Raji (cell line): ENCODE results near the gene MAMDC4.

ENCODE experiments used
- POLR2A ChIP-seq: IDR thresholded peaks from 2 replicates; pipeline ENCODE4 v1.6.1; 2011; ENCODE audit warnings: low read depth, low read length, control low read depth; ENCODE audit not compliant: insufficient read depth

MAMDC4 gene

DNA sequence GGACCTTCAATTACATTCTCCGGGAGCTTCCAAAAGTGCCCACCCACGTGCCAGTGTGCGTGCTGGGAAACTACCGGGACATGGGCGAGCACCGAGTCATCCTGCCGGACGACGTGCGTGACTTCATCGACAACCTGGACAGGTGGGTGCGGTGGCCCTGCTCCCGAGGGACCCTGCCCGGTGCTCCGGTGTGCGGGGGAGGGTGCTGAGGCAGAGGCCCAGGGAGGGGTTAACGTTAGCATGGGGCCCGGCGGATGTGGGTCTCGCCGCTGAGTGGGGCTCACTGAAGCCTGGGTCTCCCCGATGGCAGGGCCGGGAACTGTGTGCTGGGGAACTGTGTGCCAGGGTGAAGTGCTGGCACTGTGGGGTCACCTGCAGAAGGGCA, 20.4 kb upstream of the MAMDC4 start:
- TF ChIP-seq POLR2A, result no peak

DNA sequence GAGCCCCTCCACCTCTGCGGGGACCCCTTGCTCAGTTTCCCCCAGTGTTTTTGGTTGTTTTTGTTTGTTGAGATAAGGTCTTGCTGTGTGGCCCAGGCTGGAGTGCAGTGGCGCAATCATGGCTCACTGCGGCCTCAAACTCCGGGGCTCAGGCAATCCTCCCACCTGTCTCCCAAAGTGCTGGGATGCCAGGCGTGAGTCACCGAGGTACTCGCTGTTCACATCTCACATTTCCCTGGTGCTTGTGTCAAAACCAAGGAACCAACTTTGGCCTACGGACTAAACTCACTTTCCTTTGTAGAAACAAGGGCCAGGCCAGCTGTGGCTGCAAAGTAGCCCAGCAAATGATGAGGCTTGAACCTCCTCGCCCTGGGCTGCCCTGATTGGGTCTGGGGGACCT, 19.6 kb upstream of the MAMDC4 start:
- TF ChIP-seq POLR2A, result no peak

DNA sequence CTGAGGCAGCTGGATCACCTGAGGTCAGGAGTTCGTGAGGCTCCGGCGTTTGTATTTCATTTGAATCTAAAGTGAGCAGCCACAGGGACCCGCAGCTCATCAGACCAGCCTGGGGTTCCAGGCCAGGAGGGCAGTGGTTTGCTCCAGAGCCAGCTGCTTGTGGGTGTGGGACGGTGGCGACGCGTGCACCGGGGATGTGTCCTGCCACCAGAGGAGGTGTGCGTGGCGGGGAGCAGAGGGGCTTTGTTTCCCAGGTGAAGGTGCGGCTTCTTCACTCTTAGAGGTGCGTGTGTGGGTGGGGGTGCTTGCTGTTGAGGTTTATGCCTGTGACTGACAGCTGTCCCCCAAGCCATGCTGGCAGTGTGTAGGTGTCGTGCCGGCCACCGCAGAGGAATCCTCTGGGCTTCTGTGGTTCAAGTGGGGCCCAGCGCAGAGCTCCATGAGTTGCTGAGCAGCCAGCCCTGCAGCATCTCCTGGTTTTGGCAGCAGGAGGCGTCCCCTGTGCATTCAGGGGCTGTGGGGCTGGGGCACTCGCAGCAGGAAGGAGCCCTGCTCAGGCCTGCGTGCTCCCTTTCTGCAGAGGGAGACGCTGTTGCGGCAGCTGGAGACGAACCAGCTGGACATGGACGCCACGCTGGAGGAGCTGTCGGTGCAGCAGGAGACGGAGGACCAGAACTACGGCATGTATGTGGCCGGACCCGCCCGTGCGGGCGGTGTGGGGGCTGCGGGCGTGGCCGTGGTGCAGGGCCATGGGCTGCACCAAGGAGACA, 16.8 kb upstream of the MAMDC4 start:
- TF ChIP-seq POLR2A, result no peak

DNA sequence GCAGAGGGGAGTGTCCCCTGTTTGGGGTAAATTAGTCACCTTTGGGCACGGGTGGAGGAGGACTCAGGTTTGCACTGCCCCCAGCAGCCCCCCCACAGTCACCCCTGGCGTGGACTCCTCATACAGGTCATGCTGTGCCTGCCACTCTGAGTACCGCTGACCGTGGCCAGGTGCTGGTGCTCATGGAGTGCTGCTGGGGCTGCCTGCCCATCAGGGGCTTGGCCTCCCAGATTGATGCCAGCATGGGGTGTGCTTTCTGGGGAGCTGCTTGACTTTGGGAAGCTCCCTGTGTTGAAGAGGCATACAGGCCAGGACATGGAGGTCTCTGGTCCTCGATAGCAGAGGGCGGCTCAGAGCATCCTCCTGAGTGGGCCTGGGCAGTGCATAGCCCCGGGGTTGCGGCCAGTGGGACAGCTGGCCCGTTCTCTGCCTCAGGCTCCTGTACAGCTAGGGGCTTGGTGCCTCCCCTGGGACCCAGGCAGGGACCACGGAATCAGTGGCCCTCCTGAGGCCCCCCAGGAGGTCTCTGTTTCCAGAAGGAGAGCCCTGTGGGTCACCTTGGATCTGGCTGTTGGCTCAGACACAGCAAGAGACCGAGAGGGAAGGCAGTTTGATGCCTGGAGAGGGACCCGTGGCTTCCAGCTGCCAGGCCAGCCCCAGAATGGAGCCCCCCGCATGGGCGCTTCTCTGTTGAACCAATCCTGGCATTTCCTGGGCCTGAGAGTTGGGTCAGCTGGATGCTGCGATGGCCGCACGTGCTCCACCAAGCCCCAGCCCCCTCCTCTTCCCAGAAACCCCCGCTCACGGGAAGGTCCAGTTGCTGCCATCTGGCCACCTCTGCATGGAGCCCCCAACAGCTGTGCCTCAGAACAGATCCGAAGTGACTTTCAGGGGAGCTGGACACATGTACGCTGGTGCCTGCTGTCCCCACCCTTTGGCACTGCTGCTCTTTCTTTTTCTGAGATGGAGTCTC, 15.9 kb upstream of the MAMDC4 start:
- no peak for TF ChIP-seq POLR2A

DNA sequence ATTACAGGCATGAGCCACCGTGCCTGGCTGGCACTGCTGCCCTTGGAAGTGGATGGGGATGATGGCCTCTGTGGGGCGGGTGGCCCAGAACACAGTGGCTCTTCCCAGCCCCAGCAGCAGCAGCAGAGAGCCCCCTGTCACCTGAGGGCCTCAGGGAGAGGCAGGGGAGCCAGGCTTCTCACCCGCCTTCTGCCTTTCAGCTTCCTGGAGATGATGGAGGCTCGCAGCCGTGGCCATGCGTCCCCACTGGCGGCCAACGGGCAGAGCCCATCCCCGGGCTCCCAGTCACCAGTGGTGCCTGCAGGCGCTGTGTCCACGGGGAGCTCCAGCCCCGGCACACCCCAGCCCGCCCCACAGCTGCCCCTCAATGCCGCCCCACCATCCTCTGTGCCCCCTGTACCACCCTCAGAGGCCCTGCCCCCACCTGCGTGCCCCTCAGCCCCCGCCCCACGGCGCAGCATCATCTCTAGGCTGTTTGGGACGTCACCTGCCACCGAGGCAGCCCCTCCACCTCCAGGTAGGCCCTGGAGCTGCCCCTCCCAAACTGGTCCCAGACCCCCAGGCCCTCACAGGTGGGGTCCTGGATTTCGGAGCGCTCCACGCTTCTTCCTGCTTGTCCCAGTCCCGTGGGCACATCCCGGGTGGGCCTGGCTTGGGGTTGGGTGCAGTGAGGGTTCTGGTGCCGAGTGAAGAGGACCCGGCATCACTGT, 14.8 kb upstream of the MAMDC4 start:
- no peak for TF ChIP-seq POLR2A

DNA sequence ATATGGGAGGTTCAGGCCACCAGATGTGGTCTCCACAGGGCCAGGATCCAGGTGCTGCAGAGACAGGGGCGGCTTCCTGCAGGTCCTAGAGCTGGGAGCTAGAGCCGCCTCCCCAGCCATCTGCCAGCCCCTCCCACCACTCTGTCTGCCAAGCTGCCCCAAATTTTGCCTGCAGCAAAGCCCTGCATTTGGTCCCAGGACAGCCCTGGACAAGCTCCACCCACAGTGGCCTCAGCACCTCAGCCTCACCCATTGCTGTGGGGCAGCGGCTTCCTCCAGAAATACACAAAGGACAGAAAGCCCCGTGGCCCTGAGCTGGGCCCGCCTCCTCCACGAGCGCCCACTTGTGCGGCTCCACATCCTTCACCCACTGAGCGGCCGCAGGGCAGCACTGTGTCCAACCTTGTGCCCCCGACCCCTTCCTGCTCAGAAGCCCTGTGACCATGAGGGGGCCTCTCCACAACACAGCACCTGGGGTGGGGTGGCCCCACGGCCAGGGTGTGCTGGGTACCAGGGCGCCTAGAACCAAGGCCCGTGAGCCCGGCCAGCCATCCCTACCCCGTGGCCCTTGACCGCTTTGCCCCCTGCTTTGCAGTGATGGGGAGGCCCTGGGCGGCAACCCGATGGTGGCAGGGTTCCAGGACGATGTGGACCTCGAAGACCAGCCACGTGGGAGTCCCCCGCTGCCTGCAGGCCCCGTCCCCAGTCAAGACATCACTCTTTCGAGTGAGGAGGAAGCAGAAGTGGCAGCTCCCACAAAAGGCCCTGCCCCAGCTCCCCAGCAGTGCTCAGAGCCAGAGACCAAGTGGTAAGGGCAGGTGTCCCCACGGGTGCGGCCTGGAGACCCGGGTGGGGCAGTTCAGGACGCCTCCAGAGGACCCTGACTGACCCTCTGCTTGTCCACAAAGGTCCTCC, 13.6 kb upstream of the MAMDC4 start:
- TF ChIP-seq POLR2A, result no peak

DNA sequence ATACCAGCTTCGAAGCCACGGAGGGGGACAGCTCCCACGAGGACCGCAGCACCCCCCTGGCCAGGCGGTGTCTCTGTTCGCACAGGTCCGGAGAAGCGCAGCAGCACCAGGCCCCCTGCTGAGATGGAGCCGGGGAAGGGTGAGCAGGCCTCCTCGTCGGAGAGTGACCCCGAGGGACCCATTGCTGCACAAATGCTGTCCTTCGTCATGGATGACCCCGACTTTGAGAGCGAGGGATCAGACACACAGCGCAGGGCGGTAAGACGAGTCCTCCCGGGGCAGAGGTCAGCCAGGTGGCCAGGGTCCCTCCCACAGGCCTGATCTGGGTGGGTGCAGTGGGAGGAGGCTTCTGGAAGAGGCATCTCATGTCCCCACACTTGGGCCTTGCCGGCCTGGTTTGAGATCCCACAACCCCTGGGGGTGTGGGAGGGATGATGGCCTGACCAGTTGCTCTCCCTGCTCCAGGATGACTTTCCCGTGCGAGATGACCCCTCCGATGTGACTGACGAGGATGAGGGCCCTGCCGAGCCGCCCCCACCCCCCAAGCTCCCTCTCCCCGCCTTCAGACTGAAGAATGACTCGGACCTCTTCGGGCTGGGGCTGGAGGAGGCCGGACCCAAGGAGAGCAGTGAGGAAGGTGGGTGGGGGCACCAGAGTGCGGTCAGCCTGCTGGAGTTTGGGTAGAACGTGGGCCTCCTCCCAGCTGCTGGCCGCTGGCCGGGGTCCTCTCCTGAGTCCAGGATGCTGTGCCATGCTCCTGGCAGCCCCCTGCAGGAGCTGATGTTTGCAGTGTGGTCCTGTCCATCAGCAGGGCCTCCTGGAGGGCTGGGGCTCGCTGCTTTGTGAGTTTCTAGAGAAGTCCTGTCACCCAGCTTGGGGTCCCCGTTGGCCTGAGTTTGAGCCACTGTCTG, 12.7 kb upstream of the MAMDC4 start:
- TF ChIP-seq POLR2A, result no peak

DNA sequence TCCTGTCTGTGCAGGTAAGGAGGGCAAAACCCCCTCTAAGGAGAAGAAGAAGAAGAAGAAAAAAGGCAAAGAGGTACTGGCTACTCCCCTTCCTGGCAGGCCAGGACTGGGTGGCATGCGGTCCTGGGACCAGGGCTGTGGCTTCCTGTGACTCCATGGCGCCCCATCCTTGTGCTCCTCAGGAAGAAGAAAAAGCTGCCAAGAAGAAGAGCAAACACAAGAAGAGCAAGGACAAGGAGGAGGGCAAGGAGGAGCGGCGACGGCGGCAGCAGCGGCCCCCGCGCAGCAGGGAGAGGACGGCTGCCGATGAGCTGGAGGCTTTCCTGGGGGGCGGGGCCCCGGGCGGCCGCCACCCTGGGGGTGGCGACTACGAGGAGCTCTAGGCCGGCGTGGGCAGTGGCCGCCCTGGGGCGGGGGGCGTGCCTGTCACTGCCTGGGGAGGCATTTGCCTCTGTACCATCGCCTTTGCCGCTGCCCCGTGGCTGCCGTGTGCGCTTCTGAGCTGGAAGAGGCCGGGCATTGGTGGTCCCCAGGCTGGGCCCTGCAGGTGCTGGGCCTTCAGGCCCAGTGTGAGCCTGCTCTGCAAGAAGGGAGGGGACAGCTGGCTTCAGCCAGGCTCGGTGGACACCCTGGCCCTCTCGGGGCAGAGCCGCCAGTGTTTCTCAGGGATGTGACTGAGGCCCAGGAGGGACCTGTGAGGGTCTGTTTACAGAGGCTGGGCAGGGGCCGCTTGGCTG, 11.8 kb upstream of the MAMDC4 start:
- TF ChIP-seq POLR2A, result no peak

DNA sequence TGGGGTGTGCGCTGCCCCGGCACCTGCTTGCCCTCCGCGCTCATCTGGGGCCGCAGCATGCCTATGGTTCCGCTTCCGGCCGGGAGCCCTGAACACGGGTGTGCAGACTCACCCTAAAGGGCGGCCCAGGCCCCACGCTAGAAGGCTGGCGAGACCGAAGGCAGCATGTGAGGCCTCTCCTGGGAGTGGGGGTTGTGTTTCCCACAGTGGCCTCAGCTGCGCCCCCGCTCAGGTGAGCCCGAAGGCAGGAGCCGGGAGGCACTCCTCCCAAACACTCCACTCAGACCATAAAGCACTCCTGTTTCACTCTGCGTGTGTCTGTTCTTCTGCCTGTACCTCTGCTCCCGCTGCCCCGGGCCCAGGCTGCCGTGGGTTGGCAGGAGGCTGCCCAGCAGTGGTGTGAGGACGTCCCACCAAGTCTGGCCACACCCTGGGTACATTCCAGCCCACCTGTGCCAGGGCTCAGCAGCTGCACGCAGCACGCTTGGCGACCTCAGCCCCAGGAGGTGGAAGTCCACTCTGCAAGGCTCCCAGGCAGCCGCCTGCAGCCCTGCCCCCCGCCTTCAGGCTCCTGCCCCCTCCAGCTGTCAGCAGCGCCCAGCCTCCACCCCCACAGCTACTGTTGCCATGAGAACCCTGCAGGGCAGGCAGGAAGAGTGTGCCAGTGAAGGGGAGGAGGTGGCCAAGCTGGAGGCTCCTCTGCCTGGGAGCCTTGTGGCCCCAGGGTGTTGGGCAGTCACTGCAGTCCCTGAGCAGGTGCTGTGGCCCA, 11.1 kb upstream of the MAMDC4 start:
- TF ChIP-seq POLR2A, result 0 out of 2 replicates have a peak, but pooled peaks have one; percentile 25

DNA sequence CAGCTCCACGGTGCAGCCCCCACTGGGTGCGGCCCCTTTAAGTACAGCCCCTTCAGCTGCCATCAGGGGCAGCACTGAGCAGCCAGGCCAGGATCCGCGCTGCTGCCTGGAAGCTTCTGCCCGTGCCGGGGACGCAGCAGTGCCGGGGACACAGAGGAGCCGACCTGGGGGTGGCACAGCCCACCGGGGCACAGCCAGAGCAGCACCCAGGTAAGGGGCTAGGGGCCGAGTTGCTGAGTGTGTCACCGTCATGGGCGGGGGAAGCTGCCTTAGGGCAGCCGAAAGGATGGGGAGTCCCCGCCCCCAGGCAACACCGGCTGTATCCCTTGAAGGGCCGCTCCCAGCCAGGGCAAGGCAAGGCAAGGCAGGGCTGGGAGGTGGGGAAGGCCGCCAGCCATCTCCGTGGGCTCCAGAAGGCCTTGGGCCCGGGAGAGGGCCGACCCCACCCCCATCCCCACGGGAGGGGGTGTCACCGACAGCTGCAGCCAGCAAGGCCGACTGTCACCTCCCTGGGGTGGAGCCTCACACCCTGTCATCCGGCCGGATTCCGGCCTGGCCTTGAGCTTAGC, 9.7 kb upstream of the MAMDC4 start, which contains the start of gene AJM1:
Gene AJM1 (plus strand): TSS at position 99 of the 569 bp plus-strand sequence. CDS start 1,937 bp downstream, outside the sequence.
- TF ChIP-seq POLR2A, result peak; percentile 22; the same call in 1 of the 2 replicates

DNA sequence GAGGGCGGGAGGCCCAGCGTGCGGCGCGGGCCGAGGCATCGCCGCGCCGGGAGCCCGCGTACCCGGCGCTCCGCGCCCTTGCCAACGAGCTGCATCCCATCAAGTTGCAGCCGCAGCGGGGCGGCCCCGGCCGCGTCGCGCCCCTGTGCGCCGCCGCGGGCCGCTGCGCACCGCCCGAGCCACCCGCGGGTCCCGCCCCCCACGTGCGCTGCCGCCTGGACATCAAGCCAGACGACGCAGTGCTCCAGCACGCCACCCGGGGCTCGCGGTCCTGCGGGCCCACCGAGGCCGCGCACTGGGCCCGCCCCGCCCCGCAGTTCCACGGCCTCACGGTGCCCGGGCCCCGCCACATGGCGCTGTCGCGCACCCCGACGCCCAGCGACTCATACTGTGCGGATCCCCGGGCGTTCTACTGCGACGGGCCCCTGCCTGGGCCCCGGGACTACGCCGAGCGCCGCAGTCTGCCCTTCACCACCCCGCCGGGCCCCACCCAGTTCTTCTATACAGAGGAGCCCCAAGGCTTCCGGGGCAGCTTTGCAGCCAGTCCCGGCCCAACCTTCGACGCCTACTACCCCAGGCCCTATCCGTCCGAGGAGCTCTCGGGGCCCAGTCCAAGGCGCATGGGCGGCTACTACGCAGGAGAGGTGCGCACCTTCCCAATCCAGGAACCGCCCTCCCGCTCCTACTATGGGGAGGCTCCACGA, 7.2 kb upstream of the MAMDC4 start:
- TF ChIP-seq POLR2A, result no peak
